ENCODE data around the gene UBE2Z. TPM values are rescaled to one million over a fixed set of nuclear protein-coding genes. Genes with fewer than 3 reads are reported as not detected.
A peak's percentile ranks its signal among the peaks of the same experiment; 100 is the strongest.
"Not testable (repeated sequence)": the region's sequence is repeated elsewhere in the genome, so short reads cannot be mapped to it uniquely, and the experiment has no call there.

The UBE2Z gene
- total RNA-seq (2014; rRNA removed; shearing (Covaris generic)), result 120 and 135 TPM in 2 replicates
- polyA plus RNA-seq (2015; cell fraction: cytosol; rRNA removed), result 123 and 130 TPM in 2 replicates
- polyA plus RNA-seq (2015; cell fraction: nucleus; rRNA removed), result 69.3 and 92.8 TPM in 2 replicates

- peak; percentile 95 for DNase-seq (ENCODE audit: low read depth, low spot score)
- in situ Hi-C loops (cut with HindIII; ENCODE audit: low pct_unique_long_range_greater_than_20kb, low sequenced_read_pairs), result no loop called here
These were observed at the start of gene UBE2Z for GRCh38 chr17:48908047-48908843. Gene UBE2Z, plus strand, starts transcription at chr17:48908407. Its CDS starts 97 bp downstream, at chr17:48908504.

- in situ Hi-C loops (cut with HindIII; ENCODE audit: low pct_unique_long_range_greater_than_20kb, low sequenced_read_pairs), result no loop called here
- DNase-seq (ENCODE audit: low read depth, low spot score), result no peak
These were observed 48.2 kb upstream of the UBE2Z start for GRCh38 chr17:48860034-48860433.

GRCh38 chr17:48860456-48860855, 47.8 kb upstream of the UBE2Z start:
- no peak for DNase-seq (ENCODE audit: low read depth, low spot score)
- in situ Hi-C loops (cut with HindIII; ENCODE audit: low pct_unique_long_range_greater_than_20kb, low sequenced_read_pairs), result no loop called here

GRCh38 chr17:48868916-48869500, 39.2 kb upstream of the UBE2Z start:
- DNase-seq (ENCODE audit: low read depth, low spot score), result no peak
- in situ Hi-C loops (cut with HindIII; ENCODE audit: low pct_unique_long_range_greater_than_20kb, low sequenced_read_pairs), result no loop called here

- no peak for DNase-seq (ENCODE audit: low read depth, low spot score)
- in situ Hi-C loops (cut with HindIII; ENCODE audit: low pct_unique_long_range_greater_than_20kb, low sequenced_read_pairs), result no loop called here
These were observed 38.3 kb upstream of the UBE2Z start for GRCh38 chr17:48869821-48870318.

GRCh38 chr17:48871035-48871550, 37.1 kb upstream of the UBE2Z start:
- in situ Hi-C loops (cut with HindIII; ENCODE audit: low pct_unique_long_range_greater_than_20kb, low sequenced_read_pairs), result no loop called here
- no peak for DNase-seq (ENCODE audit: low read depth, low spot score)

GRCh38 chr17:48871551-48872351, 36.5 kb upstream of the UBE2Z start:
- in situ Hi-C loops (cut with HindIII; ENCODE audit: low pct_unique_long_range_greater_than_20kb, low sequenced_read_pairs), result no loop called here
- no peak for DNase-seq (ENCODE audit: low read depth, low spot score)

- in situ Hi-C loops (cut with HindIII; ENCODE audit: low pct_unique_long_range_greater_than_20kb, low sequenced_read_pairs), result not testable (repeated sequence)
These were observed 35.8 kb upstream of the UBE2Z start for GRCh38 chr17:48872409-48872808.

GRCh38 chr17:48873209-48873608, 35.0 kb upstream of the UBE2Z start:
- no peak for DNase-seq (ENCODE audit: low read depth, low spot score)
- in situ Hi-C loops (cut with HindIII; ENCODE audit: low pct_unique_long_range_greater_than_20kb, low sequenced_read_pairs), result no loop called here

More at GRCh38 chr17:48872409-48872808, 35.8 kb upstream of the UBE2Z start:
- not testable (repeated sequence) for DNase-seq (ENCODE audit: low read depth, low spot score)

- in situ Hi-C loops (cut with HindIII; ENCODE audit: low pct_unique_long_range_greater_than_20kb, low sequenced_read_pairs), result no loop called here
- DNase-seq (ENCODE audit: low read depth, low spot score), result no peak
These were observed 34.3 kb upstream of the UBE2Z start for GRCh38 chr17:48873696-48874443.

GRCh38 chr17:48878920-48879898, 29.0 kb upstream of the UBE2Z start:
- DNase-seq (ENCODE audit: low read depth, low spot score), result peak; percentile 83
- in situ Hi-C loops (cut with HindIII; ENCODE audit: low pct_unique_long_range_greater_than_20kb, low sequenced_read_pairs), result no loop called here

GRCh38 chr17:48882272-48882671, 25.9 kb upstream of the UBE2Z start:
- in situ Hi-C loops (cut with HindIII; ENCODE audit: low pct_unique_long_range_greater_than_20kb, low sequenced_read_pairs), result loop anchor here (10.0 kb wide), 1 partner anchor 67 kb away; the partner anchor contains the start of gene TTLL6
- no peak for DNase-seq (ENCODE audit: low read depth, low spot score)

GRCh38 chr17:48883171-48883570, 25.0 kb upstream of the UBE2Z start:
- in situ Hi-C loops (cut with HindIII; ENCODE audit: low pct_unique_long_range_greater_than_20kb, low sequenced_read_pairs), result loop anchor here (10.0 kb wide), 1 partner anchor 68 kb away; the partner anchor contains the start of gene TTLL6
- DNase-seq (ENCODE audit: low read depth, low spot score), result no peak

- in situ Hi-C loops (cut with HindIII; ENCODE audit: low pct_unique_long_range_greater_than_20kb, low sequenced_read_pairs), result no loop called here
- DNase-seq (ENCODE audit: low read depth, low spot score), result no peak
These were observed 18.1 kb upstream of the UBE2Z start for GRCh38 chr17:48890086-48890485.

GRCh38 chr17:48892940-48893645, 15.1 kb upstream of the UBE2Z start:
- in situ Hi-C loops (cut with HindIII; ENCODE audit: low pct_unique_long_range_greater_than_20kb, low sequenced_read_pairs), result no loop called here
- DNase-seq (ENCODE audit: low read depth, low spot score), result no peak

Measured in SK-MEL-5 (cell line).